ENCODE measurements around the gene PRG3. TPM values are rescaled to one million over a fixed set of nuclear protein-coding genes. Genes with fewer than 3 reads are reported as not detected.

The PRG3 gene
- total and polyA plus RNA-seq, 2 of the 13 experiments (the other 11 are each of a cell fraction or from before 2014, with no cell fraction given) = not detected

DNA sequence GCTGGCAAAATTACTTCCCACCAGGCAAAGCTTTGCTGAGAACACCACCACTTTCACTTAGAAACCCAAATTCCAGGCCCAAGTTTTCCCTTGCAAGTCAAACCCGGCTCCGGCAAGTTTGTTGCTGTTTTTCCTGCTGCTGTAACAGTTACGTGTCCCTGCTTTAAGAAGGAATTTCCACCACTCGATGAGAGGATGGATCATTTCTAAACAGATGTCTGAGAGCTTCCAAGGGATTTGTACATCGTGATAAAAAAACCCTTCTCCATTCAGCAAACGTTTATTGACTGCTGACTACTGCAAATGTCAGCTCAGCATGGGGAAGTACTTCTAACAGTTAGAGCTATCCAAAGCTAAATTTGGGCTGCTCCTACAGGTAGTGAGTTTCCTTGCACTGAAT, 23.1 kb downstream of the PRG3 start:
- ChIA-PET CTCF (ENCODE audit: low intra/inter-chr PET ratio, low total read pairs) (no interaction called here), POLR2A (no interaction called here)
- FAIRE-seq (no peak), ATAC-seq (no peak), DNase-seq (ENCODE audit: low spot score) (no peak)
- no TSS peak for BruUV-seq (replicated peaks)
- Histone ChIP-seq H3K9me3 (ENCODE audit: low read length) (no peaks in the 10 kb centered on the region), H3K27me3 (ENCODE audit: control insufficient read depth in 1 of 2, insufficient read depth in 2 of 2, low read length in 2 of 2) (peaks cover 0 to 8% of the 10 kb centered on the region in 2 experiments; a peak in 2 of 5 replicates), H2AFZ (ENCODE audit: low read length) (no peak overlapping the region), H3K36me3 (replicated peaks in 1 of 2; ENCODE audit: control insufficient read depth in 1 of 2, insufficient read depth in 2 of 2, low read length in 2 of 2) (no peaks in the 10 kb centered on the region), H3K4me1 (ENCODE audit: insufficient read depth, low read length) (peaks cover 15% of the 10 kb centered on the region), H3K9ac (ENCODE audit: insufficient read depth, low read depth, low read length) (no peak overlapping the region), H3K79me2 (ENCODE audit: insufficient read depth, low read length) (no peaks in the 10 kb centered on the region), H3K4me3 (replicated peaks in 1 of 3; ENCODE audit: insufficient read depth in 1 of 3, low read depth in 2 of 3, low read length in 3 of 3) (no peak overlapping the region), H3K27ac (ENCODE audit: extremely low read length, insufficient read depth, low read length) (no peak overlapping the region), H4K20me1 (ENCODE audit: insufficient read depth, low read length) (no peaks in the 10 kb centered on the region), H3K4me2 (ENCODE audit: low read depth, low read length) (no peak overlapping the region)
- TF ChIP-seq ZNF20 (CRISPR knock-in tag; IDR thresholded peaks at IDR 0.05) = no peak
- TF ChIP-seq HOXA3 (CRISPR knock-in tag; IDR thresholded peaks at IDR 0.05) = no peak
- no peak for TF ChIP-seq NR2F6 (IDR thresholded peaks at IDR 0.05)
- TF ChIP-seq NR2F6 (CRISPR knock-in tag; IDR thresholded peaks at IDR 0.05) = no peak
- TF ChIP-seq RAD21 (CRISPR knock-in tag; IDR thresholded peaks at IDR 0.05) = no peak
- no peak for TF ChIP-seq ZNF44 (CRISPR knock-in tag; IDR thresholded peaks at IDR 0.05)
- TF ChIP-seq, protein P1, sequence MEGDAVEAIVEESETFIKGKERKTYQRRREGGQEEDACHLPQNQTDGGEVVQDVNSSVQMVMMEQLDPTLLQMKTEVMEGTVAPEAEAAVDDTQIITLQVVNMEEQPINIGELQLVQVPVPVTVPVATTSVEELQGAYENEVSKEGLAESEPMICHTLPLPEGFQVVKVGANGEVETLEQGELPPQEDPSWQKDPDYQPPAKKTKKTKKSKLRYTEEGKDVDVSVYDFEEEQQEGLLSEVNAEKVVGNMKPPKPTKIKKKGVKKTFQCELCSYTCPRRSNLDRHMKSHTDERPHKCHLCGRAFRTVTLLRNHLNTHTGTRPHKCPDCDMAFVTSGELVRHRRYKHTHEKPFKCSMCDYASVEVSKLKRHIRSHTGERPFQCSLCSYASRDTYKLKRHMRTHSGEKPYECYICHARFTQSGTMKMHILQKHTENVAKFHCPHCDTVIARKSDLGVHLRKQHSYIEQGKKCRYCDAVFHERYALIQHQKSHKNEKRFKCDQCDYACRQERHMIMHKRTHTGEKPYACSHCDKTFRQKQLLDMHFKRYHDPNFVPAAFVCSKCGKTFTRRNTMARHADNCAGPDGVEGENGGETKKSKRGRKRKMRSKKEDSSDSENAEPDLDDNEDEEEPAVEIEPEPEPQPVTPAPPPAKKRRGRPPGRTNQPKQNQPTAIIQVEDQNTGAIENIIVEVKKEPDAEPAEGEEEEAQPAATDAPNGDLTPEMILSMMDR (CRISPR knock-in tag; IDR thresholded peaks at IDR 0.05) = no peak
- no peak for TF ChIP-seq ZBTB38 (CRISPR knock-in tag; IDR thresholded peaks at IDR 0.05)
- TF ChIP-seq ZNF746 (CRISPR knock-in tag; IDR thresholded peaks at IDR 0.05) = no peak
- TF ChIP-seq MXI1 (IDR thresholded peaks at IDR 0.05; ENCODE audit: borderline replicate concordance, low read depth, low read length) = no peak
- no peak for TF ChIP-seq NFE2L1 (CRISPR knock-in tag; IDR thresholded peaks at IDR 0.05; ENCODE audit: borderline replicate concordance)
- in situ Hi-C loops (cut with HindIII; ENCODE audit: extremely low pct_ligation_motif_present, low pct_unique_long_range_greater_than_20kb) = loop anchor here (10.0 kb wide), 1 partner anchor 513 kb away; no protein-coding TSS in a partner anchor
- intact Hi-C loops (cut with micrococcal nuclease; ENCODE audit: unreplicated experiment) = no loop called here
- WGBS (ENCODE audit: low lambda C conversion rate) = 46% methylated on average over 6 of the region's 6 CpGs

All from HepG2 (cell line).